ENCODE results near the gene BHLHE40. TPM values are rescaled to one million over a fixed set of nuclear protein-coding genes. Genes with fewer than 3 reads are reported as not detected.

BHLHE40 gene
- total RNA-seq, 1 experiment from 2014 or later, result 81.6 TPM

- no peak overlapping the region for H2AFZ ChIP-seq (ENCODE audit: low read depth, low read length, poor library complexity, severe bottlenecking)
- ChIA-PET RAD21 (ENCODE audit: low non-redundant PET in 1 of 2, low total read pairs in 2 of 2, uncharacterized antibody in 2 of 2, unreplicated experiment in 2 of 2) (no interaction called here), CTCF (no interaction called here), POLR2A (no interaction called here)
- BruUV-seq (replicated peaks), result no TSS peak
- no peak for TF ChIP-seq SRF (IDR thresholded peaks at IDR 0.05; ENCODE audit: low read depth)
- TF ChIP-seq FOSL1 (IDR thresholded peaks at IDR 0.05; ENCODE audit: low read depth), result no peak
- no peak for TF ChIP-seq JUND (IDR thresholded peaks at IDR 0.05)
- H3K9me2 ChIP-seq (ENCODE audit: insufficient read depth), result no peaks in the 10 kb centered on the region
- no peaks in the 10 kb centered on the region for H3K9me3 ChIP-seq (ENCODE audit: control insufficient read depth in 1 of 2, insufficient read depth in 1 of 2, low read depth in 1 of 2, low read length in 2 of 2)
- no peak for DNase-seq (ENCODE audit: low read depth, low spot score)
- H3K9ac ChIP-seq (ENCODE audit: low read length), result no peak overlapping the region
- H3K36me3 ChIP-seq (ENCODE audit: control insufficient read depth in 1 of 2, insufficient read depth in 2 of 2, low read length in 2 of 2), result no peaks in the 10 kb centered on the region
- ATAC-seq, result no peak
- no peaks in the 10 kb centered on the region for H4K20me1 ChIP-seq (ENCODE audit: insufficient read depth)
- no peak overlapping the region for H3K27ac ChIP-seq (ENCODE audit: low read depth, low read length)
- H3K27me3 ChIP-seq (ENCODE audit: insufficient read depth, low read length), result no peaks in the 10 kb centered on the region
- H3K4me2 ChIP-seq (ENCODE audit: low read length), result no peak overlapping the region
- peaks cover 15 to 51% of the 10 kb centered on the region in 2 experiments for H3K4me1 ChIP-seq (ENCODE audit: control insufficient read depth in 1 of 2, insufficient read depth in 2 of 2, low read length in 2 of 2)
- H3K4me3 ChIP-seq (replicated peaks in 1 of 2; ENCODE audit: low read depth in 1 of 2, low read length in 2 of 2), result no peak overlapping the region
- intact Hi-C loops (cut with micrococcal nuclease), result no loop called here
- H3K79me2 ChIP-seq (ENCODE audit: insufficient read depth, low read length), result no peaks in the 10 kb centered on the region
These were observed 30.9 kb downstream of the BHLHE40 start for GRCh38 chr3:5010140-5010539.

- Histone ChIP-seq H3K4me1 (ENCODE audit: control insufficient read depth in 1 of 2, insufficient read depth in 2 of 2, low read length in 2 of 2) (peaks cover 15 to 54% of the 10 kb centered on the region in 2 experiments), H3K27ac (ENCODE audit: low read depth, low read length) (no peak overlapping the region), H3K27me3 (ENCODE audit: insufficient read depth, low read length) (no peaks in the 10 kb centered on the region), H4K20me1 (ENCODE audit: insufficient read depth) (no peaks in the 10 kb centered on the region), H3K9ac (ENCODE audit: low read length) (no peak overlapping the region), H3K36me3 (ENCODE audit: control insufficient read depth in 1 of 2, insufficient read depth in 2 of 2, low read length in 2 of 2) (no peaks in the 10 kb centered on the region), H3K4me2 (ENCODE audit: low read length) (no peak overlapping the region), H3K9me2 (ENCODE audit: insufficient read depth) (no peaks in the 10 kb centered on the region), H3K79me2 (ENCODE audit: insufficient read depth, low read length) (no peaks in the 10 kb centered on the region), H3K4me3 (replicated peaks in 1 of 2; ENCODE audit: low read depth in 1 of 2, low read length in 2 of 2) (no peak overlapping the region), H3K9me3 (ENCODE audit: control insufficient read depth in 1 of 2, insufficient read depth in 1 of 2, low read depth in 1 of 2, low read length in 2 of 2) (no peaks in the 10 kb centered on the region), H2AFZ (ENCODE audit: low read depth, low read length, poor library complexity, severe bottlenecking) (no peak overlapping the region)
- DNase-seq (ENCODE audit: low read depth, low spot score), result no peak
- intact Hi-C loops (cut with micrococcal nuclease), result no loop called here
- CTCF ChIA-PET, result no interaction called here
- RAD21 ChIA-PET (ENCODE audit: low non-redundant PET in 1 of 2, low total read pairs in 2 of 2, uncharacterized antibody in 2 of 2, unreplicated experiment in 2 of 2), result no interaction called here
- BruUV-seq (replicated peaks), result no TSS peak
- ATAC-seq, result no peak
- POLR2A ChIA-PET, result interaction anchor here (0.9 to 3.6 kb wide), 3 partner anchors 12 to 16 kb away, joined by 3 to 22 read pairs (median 7); no protein-coding TSS in a partner anchor
- no peak for TF ChIP-seq YY1 (IDR thresholded peaks at IDR 0.05; ENCODE audit: extremely low read depth, insufficient replicate concordance, low read depth, low read length)
- TF ChIP-seq SRF (IDR thresholded peaks at IDR 0.05; ENCODE audit: low read depth), result no peak
- no peak for TF ChIP-seq RAD21 (IDR thresholded peaks at IDR 0.05; ENCODE audit: low read depth)
- TF ChIP-seq MAX (IDR thresholded peaks at IDR 0.05), result no peak
- TF ChIP-seq POLR2A (IDR thresholded peaks at IDR 0.05; ENCODE audit: borderline replicate concordance, extremely low read depth, insufficient read depth, insufficient read length), result no peak
- TF ChIP-seq TCF7L2 (IDR thresholded peaks at IDR 0.05; ENCODE audit: borderline replicate concordance, extremely low read depth, insufficient read depth, insufficient read length), result no peak
- no peak for TF ChIP-seq SP1 (IDR thresholded peaks at IDR 0.05; ENCODE audit: low read depth)
- TF ChIP-seq ATF3 (IDR thresholded peaks at IDR 0.05), result no peak
- no peak for TF ChIP-seq FOSL1 (IDR thresholded peaks at IDR 0.05; ENCODE audit: low read depth)
These were observed 31.7 kb downstream of the BHLHE40 start for GRCh38 chr3:5010706-5011554.

All from HCT116 (cell line).